HepG2 (cell line): ENCODE results near the gene STAT5A.

ENCODE experiments used
- HINFP ChIP-seq: sonication (generic); formaldehyde crosslinking; IDR thresholded peaks from 2 replicates; pipeline ENCODE4 v1.4.0; 2020; ENCODE audit warnings: low read depth, mild to moderate bottlenecking, missing genetic modification reagents
- HNRNPK ChIP-seq: fragments of 200-400 bp; formaldehyde crosslinking; IDR thresholded peaks from 2 replicates; pipeline ENCODE4 v1.6.1; 2018; ENCODE audit warnings: low read length, low read depth, moderate library complexity, mild to moderate bottlenecking; ENCODE audit not compliant: poor library complexity, severe bottlenecking
- REXO4 ChIP-seq: sonication (generic); formaldehyde crosslinking; IDR thresholded peaks from 2 replicates; pipeline ENCODE4 v1.8.0; 2022; ENCODE audit warnings: missing genetic modification reagents, mild to moderate bottlenecking, borderline replicate concordance
- ZFX ChIP-seq: sonication (generic); formaldehyde crosslinking; IDR thresholded peaks from 2 replicates; pipeline ENCODE4 v1.4.0; 2020; ENCODE audit warnings: mild to moderate bottlenecking, low read depth, missing genetic modification reagents, moderate library complexity

- TF ChIP-seq HINFP (CRISPR knock-in tag) = no peak
- TF ChIP-seq REXO4 (CRISPR knock-in tag) = no peak
- no peak for TF ChIP-seq HNRNPK
- TF ChIP-seq ZFX (CRISPR knock-in tag) = no peak
Observed at GRCh38 chr17:42284024-42284369, 4.3 kb upstream of the STAT5A start.
